Vagina (tissue), 2 donors: Measurements from ENCODE around the gene UGT2A2.

Experiments
- CTCF ChIP-seq, 3 experiments: fragments of 450-650 bp in 2 of 3; fragments of 200-600 bp in 1 of 3; sonication (generic) in 1 of 3; IDR thresholded peaks; one replicate each; pipeline ENCODE4 v1.5.1; 2017 to 2019; ENCODE audit warnings: antibody characterized with exemption in 3 of 3, mild to moderate bottlenecking in 2 of 3, moderate library complexity in 2 of 3
- POLR2A ChIP-seq, 2 donors: fragments of 450-650 bp; IDR thresholded peaks; one replicate each; pipeline ENCODE4 v1.6.1; 2017; ENCODE audit warnings: antibody characterized with exemption in 2 of 2, mild to moderate bottlenecking in 2 of 2, moderate library complexity in 2 of 2
- POLR2AphosphoS5 ChIP-seq, 2 donors: sonication (generic); formaldehyde crosslinking; IDR thresholded peaks; one replicate each; pipeline ENCODE4 v1.9.0; 2017; ENCODE audit warnings: antibody characterized with exemption in 2 of 2, mild to moderate bottlenecking in 2 of 2, low read depth in 1 of 2; ENCODE audit not compliant: insufficient read depth in 1 of 2

GRCh38 chr4:69649629-69650028, 10.2 kb upstream of the UGT2A2 start:
- TF ChIP-seq CTCF (IDR thresholded peaks at IDR 0.05) (no peak), POLR2A (IDR thresholded peaks at IDR 0.05) (no peak), POLR2AphosphoS5 (IDR thresholded peaks at IDR 0.05; ENCODE audit: insufficient read depth in 1 of 2, low read depth in 1 of 2) (no peak)
